ENCODE measurements around the gene GRHL1.

Gene GRHL1

DNA sequence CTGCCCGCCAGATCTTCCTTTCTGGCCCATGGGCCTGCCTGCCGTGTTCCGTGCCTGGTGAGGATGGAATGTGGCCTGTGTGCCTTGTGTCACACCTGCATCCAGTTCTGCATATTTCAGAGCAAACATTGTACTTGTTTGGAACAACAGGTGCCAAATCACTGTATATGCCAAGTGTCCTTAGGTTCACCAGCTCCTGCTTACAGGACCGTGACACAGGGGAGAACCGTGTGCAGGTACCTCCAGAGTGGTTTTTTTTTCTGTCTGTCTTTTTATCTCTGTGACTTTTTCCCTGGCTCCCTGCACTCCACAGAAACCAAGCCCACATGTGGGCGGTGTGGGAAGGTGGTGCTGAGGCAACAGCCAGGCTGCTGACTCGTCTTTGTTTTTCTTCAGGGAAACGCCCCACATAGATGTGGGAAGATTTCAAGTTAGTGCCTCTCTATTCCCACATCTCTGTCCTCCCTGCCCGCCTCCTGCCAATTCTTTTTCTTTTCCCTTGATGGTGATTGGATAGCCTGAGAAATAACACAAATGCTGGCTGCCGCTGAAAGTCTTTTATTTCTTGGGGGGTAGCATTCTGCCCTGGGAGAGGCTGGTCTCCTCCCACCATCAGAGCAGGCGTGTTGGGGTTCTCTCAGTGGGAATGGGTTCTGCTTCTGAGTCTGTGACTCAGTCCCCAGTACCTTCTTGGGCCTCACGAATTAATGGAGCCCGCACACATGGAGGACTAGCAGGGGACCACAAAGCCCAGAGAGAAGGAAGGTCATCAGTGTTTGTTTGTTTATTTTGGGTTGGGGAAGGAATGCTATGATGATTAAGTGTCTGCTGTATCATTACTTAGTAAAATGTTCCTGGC is 21.4 kb downstream of the GRHL1 start:
- peak; percentile 41 to 71 for DNase-seq

DNA sequence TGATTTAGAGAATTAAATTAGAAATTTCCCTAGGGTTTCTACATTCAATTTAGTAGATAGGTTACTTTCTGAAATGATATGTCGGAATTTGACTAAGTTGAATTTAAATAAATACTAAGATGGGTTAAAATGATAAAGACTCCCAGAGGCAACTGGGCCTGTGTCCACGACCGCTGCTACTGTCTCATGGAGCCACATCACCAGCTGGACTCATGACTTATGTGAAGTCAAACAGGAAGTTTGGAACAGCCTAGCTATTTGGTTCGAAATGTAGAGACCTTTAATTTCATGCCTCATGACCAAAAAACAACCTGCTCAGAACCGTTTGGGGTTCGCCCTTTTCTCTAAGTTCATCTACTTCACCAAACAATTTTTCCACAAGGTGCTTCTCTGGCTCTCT is 22.2 kb downstream of the GRHL1 start:
- DNase-seq, result no peak

DNA sequence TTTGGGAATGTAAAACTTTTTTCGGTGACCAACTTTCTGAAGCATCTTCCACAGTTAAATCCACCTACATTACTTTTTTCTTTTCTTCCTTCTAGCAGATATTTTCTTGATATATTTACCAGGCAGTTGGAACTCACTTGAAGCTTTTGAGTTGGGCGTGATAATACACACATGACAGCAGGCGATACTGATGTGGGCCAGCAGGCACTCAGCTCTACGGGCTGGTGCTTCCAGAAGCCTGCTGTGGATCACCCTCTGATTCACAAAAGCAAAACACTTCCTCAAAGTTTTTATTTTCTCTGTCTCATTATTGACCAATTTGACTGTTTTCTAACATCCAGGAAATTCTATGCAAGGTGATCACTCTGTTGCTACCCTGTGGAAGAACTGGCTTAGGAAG is 22.9 kb downstream of the GRHL1 start:
- no peak for DNase-seq

DNA sequence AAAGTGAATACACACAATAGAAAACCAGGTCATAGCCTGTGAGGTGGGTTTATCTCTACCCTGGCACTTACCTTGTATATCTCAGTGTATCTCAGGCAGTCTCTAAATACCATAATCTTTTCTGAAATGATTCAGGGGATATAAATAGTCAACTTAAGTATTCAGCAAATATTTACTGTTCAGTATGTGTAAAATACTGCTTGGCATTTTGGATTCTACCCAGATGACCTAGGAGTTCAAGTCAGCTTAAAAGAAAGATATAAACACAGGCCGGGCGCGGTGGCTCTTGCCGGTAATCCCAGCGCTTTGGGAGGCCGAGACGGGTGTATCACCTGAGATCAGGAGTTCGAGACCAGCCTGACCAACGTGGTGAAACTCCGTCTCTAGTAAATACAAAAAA is 23.8 kb downstream of the GRHL1 start:
- DNase-seq, result no peak

DNA sequence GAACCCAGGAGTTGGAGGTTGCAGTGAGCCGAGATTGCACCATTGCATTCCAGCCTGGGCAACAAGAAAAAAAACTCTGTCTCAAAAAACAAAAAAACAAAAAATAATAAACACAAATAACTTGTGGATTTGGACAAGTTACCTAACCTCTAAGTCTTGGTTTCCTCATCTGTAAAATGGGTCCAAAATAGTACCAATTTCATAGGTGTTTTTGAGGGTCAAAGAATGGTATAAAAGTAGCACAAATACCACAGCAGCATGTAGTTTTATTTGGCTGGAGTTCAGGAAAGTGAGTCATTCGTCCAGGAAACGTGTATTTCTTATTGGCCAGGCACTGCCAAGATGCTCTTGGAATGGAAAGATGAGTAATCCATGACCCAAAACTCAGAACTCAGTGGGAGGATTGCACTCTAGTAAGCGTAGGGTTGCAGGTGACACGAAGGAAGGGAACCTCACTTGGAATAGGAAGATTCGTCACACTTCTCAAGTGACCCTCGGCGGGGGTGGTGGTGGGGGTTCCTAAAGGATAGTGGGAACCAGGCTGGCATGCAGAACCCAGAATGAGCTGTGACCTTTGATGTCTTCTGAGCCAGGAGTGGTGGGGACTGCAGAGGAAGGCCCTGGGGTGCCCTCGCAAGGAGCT is 24.4 kb downstream of the GRHL1 start:
- peak; percentile 60 to 73 for DNase-seq

DNA sequence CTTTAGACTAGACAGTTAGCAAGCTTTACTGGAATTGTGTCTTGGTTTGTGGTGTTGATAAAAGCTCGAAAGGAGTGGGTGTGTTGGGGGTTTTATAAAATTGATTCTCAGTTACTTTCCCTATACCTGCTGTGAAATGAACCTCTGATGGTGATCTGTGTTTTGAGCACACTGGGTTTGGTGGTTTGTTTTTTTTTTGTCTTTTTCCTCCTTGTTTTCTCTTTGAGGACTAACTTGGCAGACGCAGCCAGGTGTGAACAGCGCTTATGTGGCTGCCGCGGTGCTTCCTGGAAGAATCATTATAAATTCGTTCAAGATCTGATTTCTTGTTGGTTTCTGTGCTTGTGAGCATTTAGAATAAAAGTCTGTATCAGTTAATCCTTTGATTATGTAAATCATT is 28.5 kb downstream of the GRHL1 start:
- no peak for DNase-seq

DNA sequence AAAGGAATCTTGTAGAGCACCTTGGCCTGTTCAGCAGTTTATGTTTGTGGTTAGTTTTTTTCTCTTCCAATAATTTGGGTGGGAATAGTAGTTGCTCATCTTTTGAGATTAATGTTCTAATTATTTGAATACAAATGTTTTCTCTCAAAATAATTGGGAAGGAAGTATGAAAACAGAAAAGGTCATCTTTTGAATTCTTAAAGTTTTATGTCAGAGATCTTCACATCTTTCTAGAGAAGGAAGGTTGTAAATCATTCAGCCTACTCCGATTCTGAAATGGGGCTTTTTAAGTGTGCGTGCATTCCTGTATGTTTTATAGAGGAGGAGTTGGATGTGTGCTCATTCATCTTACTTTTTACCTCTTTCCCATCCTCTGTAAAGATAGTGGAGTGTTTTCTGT is 29.0 kb downstream of the GRHL1 start:
- no peak for DNase-seq

DNA sequence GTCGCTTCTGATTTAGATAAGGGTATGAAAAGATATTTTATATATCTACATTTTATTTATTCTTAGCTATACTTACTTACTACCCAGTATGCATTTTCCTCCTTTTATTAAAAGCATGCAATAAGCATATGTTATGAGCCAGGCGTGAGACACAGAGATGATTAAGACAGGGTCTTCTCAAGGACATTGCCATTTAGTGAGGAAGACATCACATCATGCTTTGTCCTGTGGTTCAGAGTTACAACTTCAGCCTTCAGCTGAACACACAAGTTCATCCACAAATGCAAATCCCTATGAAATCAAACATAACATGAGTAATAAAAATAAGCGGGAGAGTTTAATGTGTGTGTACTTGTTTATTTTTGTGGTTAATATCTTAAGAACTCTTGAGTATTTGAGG is 30.2 kb downstream of the GRHL1 start:
- no peak for DNase-seq

DNA sequence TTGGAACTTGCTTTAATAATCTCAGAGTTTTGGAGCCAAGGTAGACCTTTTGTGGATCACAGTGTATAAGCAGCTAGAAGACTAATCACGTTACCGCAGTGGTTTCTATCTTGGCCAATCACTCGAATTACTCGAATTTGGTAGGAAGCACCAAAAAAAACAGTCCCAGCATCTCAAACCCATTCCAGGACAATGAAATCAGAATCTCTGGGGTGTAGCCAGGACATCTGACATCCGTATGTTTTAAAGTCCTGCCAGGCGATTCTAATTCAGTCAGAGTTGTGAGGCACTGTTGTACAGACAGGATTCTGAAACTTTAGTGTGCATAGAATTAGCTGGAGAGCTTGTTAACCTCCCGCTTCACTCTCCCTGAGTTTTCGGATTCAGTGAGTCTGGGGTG is 30.8 kb downstream of the GRHL1 start:
- no peak for DNase-seq

DNA sequence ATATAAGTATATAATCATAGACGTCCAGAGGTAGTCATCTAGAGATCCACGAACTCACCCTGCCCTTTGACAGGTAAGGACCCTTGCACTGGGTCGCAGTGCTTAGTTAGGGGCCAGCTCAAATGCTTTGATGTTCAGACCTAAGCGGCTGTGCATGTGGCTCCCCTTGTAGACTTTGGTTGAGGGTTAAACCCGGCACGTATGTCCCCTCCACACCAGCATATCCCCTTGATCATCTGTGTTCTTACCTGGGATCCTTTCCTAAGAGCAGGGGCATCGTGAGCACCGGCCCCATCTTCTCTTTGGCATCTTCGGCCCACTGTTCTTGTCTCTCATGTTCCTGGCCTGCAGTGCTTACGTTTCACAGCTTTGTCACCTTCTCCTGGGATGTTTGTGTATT is 31.4 kb downstream of the GRHL1 start:
- DNase-seq, result no peak

DNA sequence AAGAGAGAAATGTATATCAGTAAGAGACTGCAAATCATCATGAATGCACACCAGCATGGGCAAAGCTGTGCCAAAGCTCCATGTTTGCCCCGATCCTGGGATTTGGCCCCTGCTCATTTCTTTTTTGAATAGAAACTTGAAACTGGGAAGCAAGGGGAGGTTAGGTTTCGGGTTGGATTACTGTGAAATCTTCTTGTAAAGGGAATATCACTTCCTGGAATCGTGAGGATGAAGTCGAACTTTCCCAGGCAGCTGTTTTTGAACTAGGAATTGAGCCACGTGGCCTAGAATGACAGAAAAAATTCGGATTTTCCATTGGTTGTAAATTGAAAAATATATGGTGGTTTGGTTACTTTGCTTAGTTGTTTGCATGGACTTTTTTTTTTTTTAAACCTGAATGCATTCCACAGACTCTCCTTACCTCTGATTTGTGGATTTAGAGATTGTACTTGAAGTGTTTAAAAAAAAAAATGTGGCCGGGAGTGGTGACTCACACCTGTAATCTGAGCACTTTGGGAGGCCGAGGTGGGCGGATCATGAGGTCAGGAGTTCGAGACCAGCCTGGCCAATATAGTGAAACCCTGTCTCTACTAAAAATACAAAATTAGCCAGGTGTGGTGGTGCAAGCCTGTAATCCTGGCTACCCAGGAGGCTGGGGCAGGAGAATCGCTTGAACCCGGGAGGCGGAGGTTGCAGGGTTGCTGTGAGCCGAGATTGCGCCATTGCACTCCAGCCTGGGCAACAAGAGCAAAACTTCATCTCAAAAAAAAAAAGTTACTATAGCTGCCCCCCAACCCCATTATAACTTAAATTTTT is 32.1 kb downstream of the GRHL1 start:
- no peak for DNase-seq

DNA sequence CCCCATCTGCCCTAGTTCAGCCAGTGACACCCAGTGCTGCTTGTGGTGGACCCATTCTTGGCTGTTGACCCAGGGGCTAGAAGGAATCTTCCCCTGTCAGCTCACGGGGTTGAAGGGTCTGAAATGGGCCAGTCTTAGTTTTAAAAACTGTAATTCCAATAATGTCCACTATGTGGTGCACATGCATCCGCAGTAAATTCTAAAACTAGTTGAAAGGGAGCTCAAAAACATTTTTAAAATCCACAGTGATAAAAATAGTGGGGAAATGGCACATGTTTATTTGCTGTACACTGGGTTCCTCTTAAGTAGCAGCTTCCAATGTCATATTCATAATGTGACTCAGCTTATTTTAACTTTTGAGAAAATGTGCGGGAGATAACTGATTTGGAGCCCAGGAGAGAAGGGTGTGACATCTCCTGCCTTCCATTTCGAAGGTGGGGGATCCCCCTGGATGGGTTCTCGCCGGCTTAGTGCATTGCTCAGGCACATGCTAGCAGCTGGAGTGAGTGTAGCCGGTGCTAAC is 32.8 kb downstream of the GRHL1 start:
- DNase-seq, result peak; percentile 60 to 85

DNA sequence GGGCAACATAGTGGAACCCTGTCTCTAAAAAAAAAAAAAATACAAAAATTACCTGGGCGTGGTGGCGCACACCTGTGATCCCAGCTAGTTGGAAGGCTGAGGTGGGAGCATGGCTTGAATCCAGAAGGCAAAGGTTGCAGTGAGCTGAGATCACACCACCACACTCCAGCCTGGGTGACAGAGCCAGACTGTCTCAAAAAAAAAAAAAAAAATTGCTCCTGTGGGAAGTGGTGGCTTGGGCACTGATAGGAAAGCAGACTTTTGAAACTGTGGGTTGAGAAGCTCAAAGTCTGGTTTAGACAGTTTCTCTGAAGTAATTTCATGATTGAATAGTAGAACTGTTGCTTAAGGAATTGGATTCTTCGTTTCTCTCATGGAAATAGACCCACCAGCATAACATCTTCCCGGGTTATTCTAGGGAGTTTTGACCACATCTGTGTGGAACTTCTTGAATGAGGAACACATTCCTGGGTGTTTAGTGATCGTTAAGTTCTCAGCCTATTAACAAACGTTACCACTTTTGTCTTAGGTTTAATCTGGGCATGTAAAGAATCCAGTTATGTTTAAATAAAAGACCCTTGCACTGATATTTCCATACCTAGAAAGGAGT is 33.5 kb downstream of the GRHL1 start:
- peak in 1 of 2 donors; percentile 25 for DNase-seq

DNA sequence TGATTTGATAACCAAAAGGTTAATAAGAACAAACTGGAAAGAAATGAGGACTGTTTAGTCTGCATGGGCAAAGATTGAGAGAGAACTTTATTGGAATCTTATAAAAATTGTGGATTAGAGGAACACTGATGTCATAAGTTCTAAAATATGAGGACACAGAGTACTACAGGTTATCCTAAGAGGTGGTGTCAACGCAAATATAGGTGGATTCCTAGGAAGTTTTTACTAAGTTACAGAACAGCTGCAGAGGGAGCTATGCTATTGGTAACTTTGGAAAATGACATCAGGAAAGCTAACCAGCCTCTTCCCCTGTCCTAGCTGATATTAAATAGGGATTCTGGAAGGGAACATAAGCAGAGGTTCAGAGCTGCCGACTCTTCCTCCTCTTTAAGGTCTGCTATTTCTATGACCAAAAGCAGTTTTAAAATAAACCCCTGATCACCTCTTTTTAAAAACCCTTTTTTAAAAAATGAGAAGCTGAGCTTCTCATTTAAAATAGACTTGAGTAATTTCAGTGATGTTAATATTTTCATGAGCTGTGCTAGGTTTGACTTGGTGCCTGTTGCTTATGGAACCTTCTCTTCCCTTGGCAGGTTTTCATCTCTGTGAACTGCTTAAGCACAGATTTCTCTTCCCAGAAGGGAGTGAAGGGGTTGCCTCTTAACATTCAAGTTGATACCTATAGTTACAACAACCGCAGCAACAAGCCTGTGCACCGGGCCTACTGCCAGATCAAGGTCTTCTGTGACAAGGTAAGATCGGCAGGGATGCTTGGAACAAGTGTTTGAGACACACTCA is 34.2 kb downstream of the GRHL1 start:
- DNase-seq, result no peak

DNA sequence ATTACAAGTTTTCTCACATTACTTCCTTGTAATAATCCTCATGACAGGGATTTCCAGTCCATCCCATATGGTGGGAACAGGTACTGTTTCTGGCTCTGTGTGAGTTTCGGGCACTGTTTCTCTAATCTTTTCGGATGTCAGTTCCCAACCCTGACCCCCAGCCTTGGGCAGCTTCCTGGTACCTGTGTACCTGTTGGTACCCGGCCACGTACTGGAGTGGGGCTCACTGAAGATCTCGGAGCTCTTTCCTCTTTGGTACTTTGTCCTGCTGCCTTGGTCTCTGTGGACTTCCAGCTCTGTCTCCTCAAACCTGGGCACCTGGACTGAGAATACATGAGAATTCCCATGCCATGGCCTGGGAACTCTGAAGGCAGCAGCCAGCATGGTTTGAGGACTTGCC is 36.8 kb downstream of the GRHL1 start:
- no peak for DNase-seq

DNA sequence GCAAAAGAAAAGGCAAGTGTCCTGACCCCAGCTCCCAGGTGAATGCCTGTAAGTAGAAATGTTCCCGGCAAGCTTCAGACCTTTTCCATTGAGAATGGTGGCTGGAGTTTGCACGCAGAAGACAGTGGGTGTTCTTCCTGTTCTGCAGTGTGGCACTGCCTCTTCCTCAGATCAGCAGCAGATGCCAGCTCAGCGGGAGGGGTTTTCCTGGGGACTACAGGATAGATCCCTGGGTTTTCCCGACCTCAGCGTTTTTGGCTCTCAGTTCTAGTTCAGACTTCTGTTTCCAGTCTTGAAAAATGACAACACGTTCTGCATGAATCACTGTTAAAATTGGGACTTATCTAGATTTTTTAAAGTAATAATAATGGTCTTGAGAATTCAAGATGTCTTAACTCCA is 39.2 kb downstream of the GRHL1 start:
- DNase-seq, result peak; percentile 33 to 68

DNA sequence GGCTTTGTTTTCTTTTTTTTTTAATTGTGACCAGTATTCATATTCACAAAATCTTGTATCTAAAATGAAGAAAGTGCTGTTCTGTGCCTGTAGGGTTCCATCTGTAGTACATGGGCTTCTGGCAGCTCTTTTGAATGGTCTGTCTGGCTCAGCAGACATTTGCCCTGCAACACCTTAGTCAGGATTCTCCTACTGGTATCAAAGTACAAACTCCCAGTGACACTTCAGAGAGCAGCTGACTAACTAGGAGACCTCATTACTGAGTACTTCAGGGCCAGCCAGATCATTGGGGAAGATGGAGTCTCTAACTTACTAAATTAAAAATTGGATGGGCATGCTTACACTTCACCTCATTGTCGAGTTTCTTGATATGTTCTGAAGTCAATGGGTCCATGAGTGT is 39.7 kb downstream of the GRHL1 start:
- DNase-seq, result no peak

DNA sequence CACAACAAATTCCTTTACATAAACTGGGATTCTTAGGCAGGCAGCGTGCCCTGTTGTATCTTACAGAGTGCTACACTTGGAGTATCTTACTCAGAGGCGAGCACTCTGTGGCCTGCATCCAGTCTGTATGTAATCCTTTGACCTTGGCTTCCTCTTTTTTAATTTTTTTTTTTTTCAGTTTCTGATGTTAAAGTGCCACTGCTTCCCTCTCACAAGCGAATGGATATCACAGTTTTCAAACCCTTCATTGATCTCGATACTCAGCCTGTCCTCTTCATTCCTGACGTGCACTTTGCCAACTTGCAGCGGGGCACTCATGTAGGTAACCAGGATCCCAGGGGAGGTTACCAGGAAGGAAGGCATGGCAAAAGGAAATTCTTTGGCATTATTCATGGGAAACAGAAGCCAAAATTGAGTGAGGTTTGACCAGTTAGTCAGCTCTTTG is 40.4 kb downstream of the GRHL1 start:
- DNase-seq, result peak; percentile 73 to 76

DNA sequence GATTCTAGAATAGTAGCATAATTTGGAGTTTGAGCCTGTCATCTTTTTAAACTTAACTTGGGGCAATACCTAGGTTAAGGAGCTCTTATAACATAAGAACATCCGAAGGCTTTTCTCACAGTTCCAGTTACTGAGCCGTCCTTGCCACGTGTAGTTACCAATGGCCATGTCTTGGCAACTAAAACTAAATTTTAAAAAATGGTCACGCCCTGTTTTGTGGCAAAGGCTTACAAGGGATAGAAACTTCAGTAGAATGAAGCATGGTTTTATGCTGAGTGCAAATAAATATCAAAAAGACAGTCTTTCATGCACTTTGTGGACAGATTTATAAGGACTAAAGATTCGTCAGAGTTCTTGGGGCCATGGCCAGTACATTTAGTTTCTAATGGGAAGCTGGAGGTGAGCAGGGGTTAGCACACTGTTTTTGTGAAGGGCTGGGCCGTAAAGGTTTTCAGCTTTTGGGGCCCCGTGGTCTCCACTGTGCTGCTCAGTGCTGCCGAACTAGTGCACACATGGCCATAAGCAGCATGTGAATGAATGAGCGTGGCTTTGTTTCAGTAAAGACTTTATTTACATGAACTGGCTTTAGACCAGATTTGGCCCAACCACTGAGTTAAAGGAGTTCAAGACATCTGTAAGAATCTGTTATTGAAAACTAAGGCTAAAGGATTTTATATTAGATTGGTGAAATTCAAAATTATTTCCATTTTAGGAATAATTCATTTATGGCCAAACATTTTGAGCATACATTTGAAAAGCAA is 41.1 kb downstream of the GRHL1 start:
- DNase-seq, result no peak

DNA sequence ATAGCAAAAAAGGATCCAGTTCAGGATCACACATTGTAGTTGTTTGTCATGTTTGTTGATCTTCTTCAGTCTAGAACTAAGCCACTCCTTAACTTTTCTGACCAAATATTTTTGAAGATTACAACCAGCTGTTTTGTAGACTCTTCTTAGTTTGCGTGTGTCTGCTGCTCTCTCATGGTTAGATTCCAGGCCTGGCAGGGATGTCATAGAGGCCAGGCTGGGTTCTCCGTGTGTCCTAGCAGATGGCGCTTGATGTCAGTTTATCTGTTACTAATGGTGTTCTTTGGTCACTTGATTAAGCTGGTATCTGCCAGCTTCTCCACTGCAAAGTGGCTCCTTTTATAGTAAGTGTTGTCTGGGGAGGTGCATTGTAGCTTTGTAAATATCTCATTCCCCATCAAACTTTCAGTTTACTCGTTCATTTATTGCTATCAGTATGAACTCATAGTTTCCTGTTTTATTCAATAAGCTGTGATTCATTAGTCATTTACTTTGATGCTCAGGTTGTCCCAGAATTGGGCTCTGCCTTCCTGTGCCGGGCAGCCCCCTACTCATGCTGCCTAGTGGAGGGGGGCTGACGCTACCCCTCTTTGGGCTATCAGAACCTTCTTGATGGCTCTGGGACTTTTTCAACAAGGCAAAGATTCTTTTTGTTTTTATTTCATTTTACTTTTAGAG is 42.1 kb downstream of the GRHL1 start:
- no peak for DNase-seq
